H1 (cell line): ENCODE data around the gene TTL. TPM values are rescaled to one million over a fixed set of nuclear protein-coding genes. Genes with fewer than 3 reads are reported as not detected.

ENCODE experiments used
- CTCF ChIA-PET: fragments of 300-600 bp; sonication (Branson Sonifier 250); formaldehyde crosslinking; loops from one replicate; lab custom pipeline; 2021; ENCODE audit not compliant: partially characterized antibody; lab: Charles Lee
- POLR2A ChIA-PET: fragments of 300-600 bp; sonication (Branson Sonifier 250); formaldehyde crosslinking; loops from one replicate; lab custom pipeline; 2021; ENCODE audit warnings: inconsistent platforms; ENCODE audit not compliant: partially characterized antibody; lab: Charles Lee
- DNase-seq, 2 experiments: peaks; one replicate each; pipeline versions ENCODE4 v3.0.0 to v3.0.0-alpha.2; 2010 to 2022; ENCODE audit warnings: low spot score in 2 of 2, low read depth in 1 of 2, mixed read lengths in 1 of 2
- FAIRE-seq: peaks from 2 replicates; lab custom pipeline; 2011; peaks lifted over from hg19 to GRCh38; lab: Jason Lieb, UNC
- H2AFZ ChIP-seq: 2 replicates; pipeline ENCODE4 v1.8.1; 2012; ENCODE audit warnings: low read length, inconsistent platforms
- H2AK5ac ChIP-seq: 2 replicates; pipeline ENCODE4 v1.6.1; 2013; ENCODE audit warnings: low read depth, low read length
- H2BK120ac ChIP-seq: replicated peaks from 2 replicates; pipeline ENCODE3; 2013; ENCODE audit warnings: low read depth, low read length, inconsistent platforms
- H2BK12ac ChIP-seq: 2 replicates; pipeline ENCODE4 v1.6.1; 2013; ENCODE audit warnings: low read depth, low read length
- H2BK15ac ChIP-seq: 2 replicates; pipeline ENCODE4 v1.6.1; 2013; ENCODE audit warnings: low read length
- H2BK20ac ChIP-seq: 2 replicates; pipeline ENCODE4 v1.6.1; 2013; ENCODE audit warnings: low read length
- H2BK5ac ChIP-seq: 2 replicates; pipeline ENCODE4 v1.6.1; 2013; ENCODE audit warnings: low read depth, low read length
- H3K14ac ChIP-seq: 2 replicates; pipeline ENCODE4 v1.6.1; 2013; ENCODE audit warnings: inconsistent platforms; ENCODE audit not compliant: insufficient read length
- H3K18ac ChIP-seq: 2 replicates; pipeline ENCODE4 v1.6.1; 2013; ENCODE audit warnings: low read length; ENCODE audit errors: extremely low read depth
- H3K23ac ChIP-seq: 2 replicates; pipeline ENCODE4 v1.6.1; 2013; ENCODE audit warnings: inconsistent platforms; ENCODE audit not compliant: insufficient read length
- H3K23me2 ChIP-seq: 2 replicates; pipeline ENCODE4 v1.6.1; 2013; ENCODE audit warnings: low read depth, low read length
- H3K27ac ChIP-seq: 2 replicates; pipeline ENCODE4 v1.6.1; 2011; ENCODE audit warnings: low read depth, low read length, inconsistent platforms
- H3K27me3 ChIP-seq, 4 experiments: replicated peaks in 1 of 4; 1 replicate in 1 of 4; 2 replicates in 3 of 4; pipeline versions ENCODE4 v1.6.1 to v1.8.1; 2011 to 2013; ENCODE audit warnings: low read length in 3 of 4, mild to moderate bottlenecking in 3 of 4, inconsistent platforms in 2 of 4, mixed read lengths in 2 of 4, moderate library complexity in 1 of 4; ENCODE audit not compliant: control insufficient read depth in 3 of 4, insufficient read depth in 3 of 4; ENCODE audit errors: extremely low read depth in 1 of 4
- H3K36me3 ChIP-seq, 4 experiments: 2 replicates each; pipeline versions ENCODE4 v1.6.1 to v1.8.1; 2011 to 2013; ENCODE audit warnings: mild to moderate bottlenecking in 4 of 4, low read length in 3 of 4, moderate library complexity in 2 of 4, control low read depth in 1 of 4, inconsistent platforms in 1 of 4; ENCODE audit not compliant: insufficient read depth in 4 of 4, control insufficient read depth in 2 of 4
- H3K4ac ChIP-seq: replicated peaks from 2 replicates; pipeline ENCODE3; 2013; ENCODE audit warnings: low read length, low read depth, mixed read lengths, inconsistent platforms; ENCODE audit not compliant: insufficient read length
- H3K4me1 ChIP-seq, 4 experiments: replicated peaks in 1 of 4; 1 replicate in 1 of 4; 2 replicates in 3 of 4; pipeline versions ENCODE4 v1.6.1 to v1.8.1; 2011 to 2013; ENCODE audit warnings: low read length in 3 of 4, inconsistent platforms in 2 of 4, mixed read lengths in 1 of 4; ENCODE audit not compliant: insufficient read depth in 4 of 4, control insufficient read depth in 3 of 4
- H3K4me2 ChIP-seq, 2 experiments: 2 replicates each; pipeline versions ENCODE4 v1.6.1 to v1.8.1; 2011 to 2013; ENCODE audit warnings: low read depth in 2 of 2, low read length in 2 of 2, control low read depth in 1 of 2, inconsistent platforms in 1 of 2, mild to moderate bottlenecking in 1 of 2; ENCODE audit not compliant: insufficient read depth in 1 of 2
- H3K4me3 ChIP-seq, 4 experiments: fragments of 200-600, 300-600 bp in 1 of 4; sonication (generic), shearing (Covaris generic), sonication (Bioruptor Twin) in 1 of 4; 2 replicates each; pipeline versions ENCODE4 v1.5.1 to v1.8.1; 2011 to 2016; ENCODE audit warnings: low read length in 4 of 4, low read depth in 3 of 4, control low read depth in 2 of 4, inconsistent platforms in 2 of 4, mild to moderate bottlenecking in 2 of 4, mixed read lengths in 1 of 4, moderate library complexity in 1 of 4; ENCODE audit not compliant: insufficient read depth in 2 of 4; ENCODE audit errors: extremely low read depth in 1 of 4
- H3K56ac ChIP-seq: replicated peaks from 2 replicates; pipeline ENCODE3; 2013; ENCODE audit warnings: low read depth, mild to moderate bottlenecking, mixed read lengths, low read length, inconsistent platforms; ENCODE audit not compliant: insufficient read length
- H3K79me1 ChIP-seq: 2 replicates; pipeline ENCODE4 v1.6.1; 2013; ENCODE audit warnings: low read depth, low read length, control low read depth
- H3K79me2 ChIP-seq, 2 experiments: 2 replicates each; pipeline versions ENCODE4 v1.6.1 to v1.8.1; 2012 to 2013; ENCODE audit warnings: low read length in 2 of 2, mild to moderate bottlenecking in 2 of 2, inconsistent platforms in 1 of 2; ENCODE audit not compliant: insufficient read depth in 2 of 2, control insufficient read depth in 1 of 2
- H3K9ac ChIP-seq, 4 experiments: replicated peaks in 1 of 4; 1 replicate in 1 of 4; 2 replicates in 3 of 4; pipeline versions ENCODE4 v1.6.1 to v1.8.1; 2011 to 2013; ENCODE audit warnings: low read depth in 3 of 4, low read length in 3 of 4, control low read depth in 2 of 4, mild to moderate bottlenecking in 2 of 4, moderate library complexity in 2 of 4, inconsistent platforms in 1 of 4; ENCODE audit errors: extremely low read depth in 1 of 4
- H3K9me3 ChIP-seq, 2 experiments: 2 replicates each; pipeline versions ENCODE4 v1.6.1 to v1.8.1; 2012 to 2013; ENCODE audit warnings: mild to moderate bottlenecking in 2 of 2, moderate library complexity in 2 of 2, control low read depth in 1 of 2, inconsistent platforms in 1 of 2, low read depth in 1 of 2, low read length in 1 of 2, mixed read lengths in 1 of 2; ENCODE audit not compliant: insufficient read depth in 2 of 2
- H4K20me1 ChIP-seq, 2 experiments: replicated peaks in 1 of 2; 2 replicates each; pipeline versions ENCODE3 to v1.8.1; 2011 to 2013; ENCODE audit warnings: inconsistent platforms in 2 of 2, low read length in 2 of 2, mild to moderate bottlenecking in 1 of 2; ENCODE audit not compliant: insufficient read depth in 2 of 2, control insufficient read depth in 1 of 2
- H4K5ac ChIP-seq: 2 replicates; pipeline ENCODE4 v1.6.1; 2013; ENCODE audit warnings: low read length, low read depth, mixed read lengths, inconsistent platforms; ENCODE audit not compliant: insufficient read length
- H4K8ac ChIP-seq: 2 replicates; pipeline ENCODE4 v1.8.0; 2013; ENCODE audit warnings: mild to moderate bottlenecking, moderate library complexity, low read length, inconsistent platforms; ENCODE audit not compliant: insufficient read depth; ENCODE audit errors: extremely low read depth
- H4K91ac ChIP-seq: replicated peaks from 2 replicates; pipeline ENCODE3; 2013; ENCODE audit warnings: low read length, mixed read lengths, inconsistent platforms; ENCODE audit not compliant: insufficient read length
- CTCF ChIP-seq, 3 experiments: IDR thresholded peaks; 1 replicate in 2 of 3; 2 replicates in 1 of 3; pipeline versions ENCODE4 v1.5.1 to v1.6.1; 2011; ENCODE audit warnings: low read length in 3 of 3, mild to moderate bottlenecking in 3 of 3, inconsistent platforms in 2 of 3, low read depth in 1 of 3, moderate library complexity in 1 of 3; ENCODE audit not compliant: insufficient read depth in 1 of 3; ENCODE audit errors: control extremely low read depth in 1 of 3
- EGR1 ChIP-seq: IDR thresholded peaks from 2 replicates; pipeline ENCODE4 v1.6.1; 2011; ENCODE audit warnings: low read depth, low read length, borderline replicate concordance
- EZH2 ChIP-seq: fragments of 200-600 bp; sonication (generic); IDR thresholded peaks from 2 replicates; pipeline ENCODE4 v1.7.1; 2012; ENCODE audit warnings: low read depth, mild to moderate bottlenecking, moderate library complexity, low read length, inconsistent platforms; ENCODE audit not compliant: severe bottlenecking
- JUN ChIP-seq: IDR thresholded peaks from 2 replicates; pipeline ENCODE4 v1.6.1; 2011; ENCODE audit warnings: low read depth, mild to moderate bottlenecking, improper control_type of control experiment, low read length
- KDM5A ChIP-seq: fragments of 200-600 bp; IDR thresholded peaks from 2 replicates; pipeline ENCODE4 v1.7.1; 2012; ENCODE audit warnings: mild to moderate bottlenecking, low read length, inconsistent platforms, mixed read lengths
- RAD21 ChIP-seq, 2 experiments: IDR thresholded peaks in 1 of 2; conservative IDR thresholded peaks in 1 of 2; 2 replicates each; pipeline ENCODE4 v1.6.1; 2011; ENCODE audit warnings: low read depth in 2 of 2, low read length in 2 of 2, improper control_type of control experiment in 1 of 2, inconsistent platforms in 1 of 2, mild to moderate bottlenecking in 1 of 2, moderate library complexity in 1 of 2
- TAF7 ChIP-seq: optimal IDR thresholded peaks from 2 replicates; pipeline ENCODE3; 2011; ENCODE audit warnings: low read depth, mild to moderate bottlenecking, inconsistent platforms, low read length, moderate library complexity, borderline replicate concordance
- whole genome bisulfite sequencing, 2 experiments: shearing (Covaris generic) in 1 of 2; methylation state at CpG; one replicate each; pipeline versions ENCODE4 v1.1.6 to v1.1.7; 2013 to 2015; ENCODE audit warnings: low lambda C conversion rate in 2 of 2, mixed read lengths in 2 of 2, inconsistent platforms in 1 of 2, low coverage in 1 of 2, missing lambda C conversion rate in 1 of 2; ENCODE audit not compliant: insufficient replicate concordance in 2 of 2, insufficient coverage in 1 of 2, insufficient read length in 1 of 2; ENCODE audit errors: extremely low coverage in 1 of 2, missing lambda C conversion rate in 1 of 2; 5-methylcytosine and 5-hydroxymethylcytosine counted together
- polyA plus RNA-seq, 7 experiments: library from polyadenylated mRNA; depleted of rRNA in 3 of 7; stranded (reverse) in 5 of 7; unstranded in 2 of 7; fragments of >200 nt in 5 of 7; fragments of 200-250 nt in 2 of 7; gene quantifications; 1 replicate in 5 of 7; 2 replicates in 1 of 7; 4 replicates in 1 of 7; pipeline versions ENCODE4 v1.2.1 to v1.2.3, GENCODE V29; 2011 to 2013; ENCODE audit warnings: missing spikeins in 2 of 7, mixed read lengths in 2 of 7
- total RNA-seq: library from RNA; stranded (reverse); fragmentation: NEBNext Ultra II Directional; extraction: Animal tissue kit (Norgen Biotek cat#: 25700); gene quantifications from 2 replicates; pipeline ENCODE4 v1.2.1, GENCODE V29; 2021
- TF ChIP-seq, protein P1 (sequence below): IDR thresholded peaks from 2 replicates; pipeline ENCODE4 v1.6.1; 2012; ENCODE audit warnings: inconsistent platforms

Gene TTL
- total and polyA plus RNA-seq, 2 of the 8 experiments (the other 6 are each of a cell fraction or from before 2014, with no cell fraction given), result 17.5 to 57.1 TPM

DNA sequence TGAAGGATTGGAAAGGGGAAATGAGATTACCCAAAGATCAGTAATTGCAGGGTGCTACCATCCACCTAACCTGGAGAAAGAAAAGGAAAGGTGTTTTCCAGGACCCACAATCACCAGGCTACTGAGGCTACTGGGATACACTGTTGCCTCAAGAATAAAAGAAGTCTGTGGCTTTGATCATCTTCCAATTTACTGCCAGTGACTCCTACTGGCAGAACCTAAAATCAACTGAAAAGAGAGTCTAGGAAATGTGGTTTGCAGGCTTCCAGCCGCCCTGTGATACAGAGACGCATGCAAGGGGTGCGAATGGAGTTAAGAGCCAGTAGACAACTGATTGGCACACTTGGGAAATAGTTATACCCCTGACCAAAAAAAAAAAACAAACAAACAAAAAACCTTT lies 16.6 kb upstream of the TTL start:
- Histone ChIP-seq H4K5ac (no peak overlapping the region), H4K20me1 (no peaks in the 10 kb centered on the region), H3K79me1 (no peaks in the 10 kb centered on the region), H3K9me3 (no peaks in the 10 kb centered on the region), H3K4ac (no peak overlapping the region), H3K9ac (no peak overlapping the region), H3K23ac (no peak overlapping the region), H3K4me2 (no peak overlapping the region), H3K4me3 (no peak overlapping the region), H3K79me2 (no peaks in the 10 kb centered on the region), H2BK120ac (no peak overlapping the region), H3K56ac (no peak overlapping the region), H3K27ac (no peak overlapping the region), H3K23me2 (no peaks in the 10 kb centered on the region), H2BK12ac (no peak overlapping the region), H2BK5ac (no peak overlapping the region), H3K14ac (no peak overlapping the region), H3K4me1 (no peaks in the 10 kb centered on the region), H3K27me3 (no peaks in the 10 kb centered on the region), H2AK5ac (no peak overlapping the region), H2BK20ac (no peak overlapping the region), H2BK15ac (no peak overlapping the region), H2AFZ (no peak overlapping the region), H3K36me3 (no peaks in the 10 kb centered on the region), H4K8ac (no peak overlapping the region), H4K91ac (no peak overlapping the region), H3K18ac (no peak overlapping the region)
- POLR2A ChIA-PET, result no interaction called here
- WGBS, 2 experiments, result 88% methylated on average over 3 of the region's 3 CpGs; no CpG with 5 or more reads in 1 of the 2 experiments
- CTCF ChIA-PET, result interaction anchor here (0.6 kb wide), 1 partner anchor 460 kb away, joined by 3 read pairs; no protein-coding TSS in a partner anchor
- FAIRE-seq, result peak; percentile 62
- no peak for DNase-seq
- TF ChIP-seq TAF7, result no peak
- TF ChIP-seq EGR1, result no peak
- TF ChIP-seq, protein P1, sequence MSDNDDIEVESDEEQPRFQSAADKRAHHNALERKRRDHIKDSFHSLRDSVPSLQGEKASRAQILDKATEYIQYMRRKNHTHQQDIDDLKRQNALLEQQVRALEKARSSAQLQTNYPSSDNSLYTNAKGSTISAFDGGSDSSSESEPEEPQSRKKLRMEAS, result no peak
- no peak for TF ChIP-seq EZH2
- TF ChIP-seq CTCF (IDR thresholded peaks at IDR 0.05; ENCODE audit: control extremely low read depth in 1 of 3, insufficient read depth in 1 of 3, low read depth in 1 of 3, low read length in 3 of 3), result peak in 2 of 3 experiments; percentile 25 to 63; a peak in 3 of 4 replicates
- peak in 1 of 2 experiments; percentile 32; a peak in 2 of 4 replicates for TF ChIP-seq RAD21 (IDR thresholded peaks at IDR 0.05 in 1 of 2, conservative IDR thresholded peaks at IDR 0.05 in 1 of 2; ENCODE audit: low read depth in 2 of 2, low read length in 2 of 2)
- no peak for TF ChIP-seq KDM5A
- no peak for TF ChIP-seq JUN
